Smooth muscle cell (in vitro differentiated cells): ENCODE results near the gene RALGDS. TPM values are rescaled to one million over a fixed set of nuclear protein-coding genes. Genes with fewer than 3 reads are reported as not detected.

Experiments used
- DNase-seq: peaks from one replicate; lab custom pipeline; 2025; ENCODE audit not compliant: unreplicated experiment; lab: John Stamatoyannopoulos, UW
- H2AFZ ChIP-seq: fragments of 200-600 bp; sonication (generic); 2 replicates; pipeline ENCODE4 v1.6.0; 2016; ENCODE audit warnings: antibody characterized with exemption, low read depth, mild to moderate bottlenecking
- H3F3A ChIP-seq: fragments of 200-600 bp; sonication (generic); 2 replicates; pipeline ENCODE4 v1.6.0; 2017; ENCODE audit warnings: antibody characterized with exemption, low read depth
- H3K27ac ChIP-seq: fragments of 200-600 bp; sonication (generic); 2 replicates; pipeline ENCODE4 v1.5.1; 2016; ENCODE audit warnings: low read depth, mild to moderate bottlenecking
- H3K27me3 ChIP-seq: fragments of 200-600 bp; sonication (generic); 2 replicates; pipeline ENCODE4 v1.6.1; 2016; ENCODE audit warnings: low read depth, mild to moderate bottlenecking
- H3K36me3 ChIP-seq: fragments of 200-600 bp; sonication (generic); 2 replicates; pipeline ENCODE4 v1.5.1; 2016; ENCODE audit warnings: low read depth
- H3K4me1 ChIP-seq: fragments of 200-600 bp; sonication (generic); 2 replicates; pipeline ENCODE4 v1.5.1; 2016; ENCODE audit warnings: low read depth
- H3K4me2 ChIP-seq: fragments of 200-600 bp; sonication (generic); 2 replicates; pipeline ENCODE4 v1.6.0; 2016; ENCODE audit warnings: mild to moderate bottlenecking
- H3K4me3 ChIP-seq: fragments of 200-600 bp; sonication (generic); 2 replicates; pipeline ENCODE4 v1.5.1; 2016; ENCODE audit warnings: mild to moderate bottlenecking
- H3K79me2 ChIP-seq: fragments of 200-600 bp; sonication (generic); 2 replicates; pipeline ENCODE4 v1.6.0; 2016; ENCODE audit warnings: low read depth, mild to moderate bottlenecking
- H3K9ac ChIP-seq: fragments of 200-600 bp; sonication (generic); 2 replicates; pipeline ENCODE4 v1.6.0; 2016; ENCODE audit warnings: low read depth
- H3K9me3 ChIP-seq: fragments of 200-600 bp; sonication (generic); replicated peaks from 2 replicates; pipeline ENCODE4 v1.5.1; 2016; ENCODE audit warnings: low read depth
- H4K20me1 ChIP-seq: fragments of 200-600 bp; sonication (generic); 2 replicates; pipeline ENCODE4 v1.6.0; 2016; ENCODE audit warnings: low read depth
- CTCF ChIP-seq: fragments of 200-600 bp; sonication (generic); IDR thresholded peaks from 2 replicates; pipeline ENCODE4 v1.5.1; 2017; ENCODE audit warnings: borderline replicate concordance, mild to moderate bottlenecking, antibody characterized with exemption; ENCODE audit not compliant: insufficient read depth, poor library complexity, severe bottlenecking
- WGBS: methylation state at CpG from one replicate; pipeline ENCODE4 v1.1.7; 2016; ENCODE audit warnings: low lambda C conversion rate; 5-methylcytosine and 5-hydroxymethylcytosine counted together
- polyA plus RNA-seq: library from polyadenylated mRNA; unstranded; fragments of >200 nt; fragmentation: Nextera tagmentation; extraction: Ambion mirVana; gene quantifications from 2 replicates; pipeline ENCODE4 v1.2.1, GENCODE V29; 2016
- total RNA-seq: library from RNA; depleted of rRNA; stranded (reverse); fragments of >200 nt; gene quantifications from 2 replicates; pipeline ENCODE4 v1.2.3, GENCODE V29; 2014

Gene RALGDS
- total and polyA plus RNA-seq, 2 experiments from 2014 or later, result 27.8 to 37.7 TPM

DNA sequence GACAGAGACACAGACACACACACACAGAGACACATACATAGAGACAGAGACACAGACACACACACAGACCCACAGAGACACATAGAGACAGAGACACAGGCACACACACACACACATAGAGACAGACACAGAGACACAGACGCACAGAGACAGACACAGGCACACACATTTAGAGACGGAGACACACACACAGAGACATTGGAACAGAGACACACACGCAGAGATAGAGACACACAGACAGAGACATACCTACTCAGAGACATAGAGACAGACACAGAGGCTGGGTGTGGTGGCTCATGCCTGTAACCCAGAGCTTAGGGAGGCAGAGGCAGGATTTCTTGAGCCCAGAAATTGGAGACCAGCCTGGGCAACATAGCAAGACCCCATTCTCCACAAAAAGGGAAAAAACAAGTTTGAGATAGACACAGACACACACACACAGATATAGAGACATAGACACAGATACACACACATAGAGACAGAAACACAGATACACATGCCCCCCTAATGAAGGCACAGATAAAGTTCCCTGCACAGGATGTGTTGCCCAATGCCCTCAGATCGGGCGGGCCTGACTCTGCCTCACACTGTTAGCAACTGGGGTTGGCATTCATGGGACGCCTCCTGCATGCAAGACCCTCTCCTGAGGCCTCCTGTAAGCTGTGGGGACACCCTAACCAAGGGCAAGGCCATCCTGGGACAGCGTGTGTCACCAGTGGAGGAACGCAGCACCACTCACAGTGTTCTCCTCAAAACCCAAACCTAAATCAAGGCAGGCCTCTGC, 3.3 kb upstream of the RALGDS start:
- peaks cover 88% of the 10 kb centered on the region for H4K20me1 ChIP-seq
- no peaks in the 10 kb centered on the region for H3K36me3 ChIP-seq
- 93% methylated on average over 8 of the region's 8 CpGs for WGBS
- no peak for DNase-seq
- peaks cover 12% of the 10 kb centered on the region for H3F3A ChIP-seq
- TF ChIP-seq CTCF, result no peak
- no peak overlapping the region for H3K27ac ChIP-seq
- H3K79me2 ChIP-seq, result no peaks in the 10 kb centered on the region
- H2AFZ ChIP-seq, result no peak overlapping the region
- H3K4me2 ChIP-seq, result no peak overlapping the region
- no peak overlapping the region for H3K4me3 ChIP-seq
- no peak overlapping the region for H3K9ac ChIP-seq
- no peaks in the 10 kb centered on the region for H3K27me3 ChIP-seq
- peaks cover 9% of the 10 kb centered on the region for H3K4me1 ChIP-seq
- no peaks in the 10 kb centered on the region for H3K9me3 ChIP-seq

- 22% methylated on average over 19 of the region's 19 CpGs for WGBS
- H2AFZ ChIP-seq, result no peak overlapping the region
- TF ChIP-seq CTCF, result no peak
Observed at GRCh38 chr9:133122935-133123611, 2.0 kb upstream of the RALGDS start.

DNA sequence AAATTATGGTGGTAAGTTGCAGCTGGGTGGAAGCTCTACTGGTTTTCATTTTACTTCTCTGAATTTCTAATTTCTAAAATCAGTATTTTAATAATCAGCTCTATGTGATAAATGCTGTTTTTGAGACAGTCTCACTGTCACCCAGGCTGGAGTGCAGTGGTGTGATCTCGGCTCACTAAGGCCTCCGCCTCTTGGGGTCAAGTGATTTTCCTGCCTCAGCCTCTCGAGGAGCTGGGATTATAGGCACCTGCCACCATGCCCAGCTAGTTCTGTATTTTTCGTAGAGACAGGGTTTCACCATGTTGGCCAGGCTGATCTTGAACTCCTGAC, 1.5 kb upstream of the RALGDS start:
- Histone ChIP-seq H3K79me2 (peaks cover 10% of the 10 kb centered on the region), H3K36me3 (no peaks in the 10 kb centered on the region), H3K4me1 (peaks cover 17% of the 10 kb centered on the region), H3K9me3 (no peaks in the 10 kb centered on the region), H2AFZ (no peak overlapping the region), H3K9ac (no peak overlapping the region), H3F3A (peaks cover 12% of the 10 kb centered on the region), H3K27me3 (no peaks in the 10 kb centered on the region), H4K20me1 (peaks cover 88% of the 10 kb centered on the region), H3K4me3 (no peak overlapping the region), H3K27ac (peak overlapping the region; percentile 80), H3K4me2 (peak overlapping the region; percentile 61)
- TF ChIP-seq CTCF, result no peak
- no peak for DNase-seq
- WGBS, result 76% methylated on average over 4 of the region's 4 CpGs

More at GRCh38 chr9:133122935-133123611, 2.0 kb upstream of the RALGDS start:
- H3K79me2 ChIP-seq, result peaks cover 8% of the 10 kb centered on the region
- H4K20me1 ChIP-seq, result peaks cover 88% of the 10 kb centered on the region
- H3K27me3 ChIP-seq, result no peaks in the 10 kb centered on the region
- H3K4me3 ChIP-seq, result no peak overlapping the region
- peak overlapping the region; percentile 61 for H3K4me2 ChIP-seq
- peaks cover 17% of the 10 kb centered on the region for H3K4me1 ChIP-seq
- H3F3A ChIP-seq, result peaks cover 12% of the 10 kb centered on the region
- H3K9ac ChIP-seq, result no peak overlapping the region
- H3K36me3 ChIP-seq, result no peaks in the 10 kb centered on the region
- H3K9me3 ChIP-seq, result no peaks in the 10 kb centered on the region
- DNase-seq, result peak; percentile 29
- H3K27ac ChIP-seq, result peak overlapping the region; percentile 80
